PC-3 (cell line): Measurements from ENCODE around the gene SLC39A8. TPM values are rescaled to one million over a fixed set of nuclear protein-coding genes. Genes with fewer than 3 reads are reported as not detected.

Experiments used
- ATAC-seq: fragments of 200-7000 bp; cut with Tn5 transposase; 2 replicates; pipeline ENCODE4 v1.9.1; 2020; ENCODE audit warnings: mild to moderate bottlenecking, moderate library complexity
- BruUV-seq: library from RNA; stranded (reverse); fragments of 400-500 nt; replicated peaks from 2 replicates; lab custom pipeline; 2021; lab: Mats Ljungman, UMichigan
- CTCF ChIA-PET: fragments of 300-600 bp; sonication (Branson Sonifier 250); formaldehyde crosslinking; loops from one replicate; lab custom pipeline; 2022; ENCODE audit warnings: antibody characterized with exemption; lab: Charles Lee
- POLR2A ChIA-PET: fragments of 300-600 bp; sonication (Branson Sonifier 250); formaldehyde crosslinking; loops from one replicate; lab custom pipeline; 2022; ENCODE audit warnings: antibody characterized with exemption; ENCODE audit not compliant: unreplicated experiment; lab: Charles Lee
- DNase-seq: peaks from one replicate; pipeline ENCODE4 v3.0.0-alpha.2; 2015
- H2AFZ ChIP-seq: fragments of 300-600 bp; sonication (generic); 2 replicates; pipeline ENCODE4 v1.6.0; 2016; ENCODE audit warnings: antibody characterized with exemption, low read length
- H3F3A ChIP-seq: fragments of 300-600 bp; sonication (generic); one replicate; pipeline ENCODE4 v1.6.0; 2017; ENCODE audit warnings: antibody characterized with exemption, low read length, control low read depth, mild to moderate bottlenecking; ENCODE audit not compliant: unreplicated experiment
- H3K27ac ChIP-seq: fragments of 300-600 bp; sonication (generic); 2 replicates; pipeline ENCODE4 v1.5.1; 2016; ENCODE audit warnings: mild to moderate bottlenecking, low read length
- H3K27me3 ChIP-seq: fragments of 300-600 bp; sonication (generic); 2 replicates; pipeline ENCODE4 v1.6.1; 2016; ENCODE audit warnings: low read length, mixed read lengths
- H3K36me3 ChIP-seq: fragments of 300-600 bp; sonication (generic); 2 replicates; pipeline ENCODE4 v1.6.1; 2016; ENCODE audit warnings: low read depth, mixed run types, low read length, mixed read lengths
- H3K4me1 ChIP-seq: fragments of 300-600 bp; sonication (generic); 2 replicates; pipeline ENCODE4 v1.5.1; 2016; ENCODE audit warnings: low read length; ENCODE audit not compliant: insufficient read depth
- H3K4me2 ChIP-seq: fragments of 300-600 bp; sonication (generic); 2 replicates; pipeline ENCODE4 v1.6.0; 2016; ENCODE audit warnings: low read length
- H3K4me3 ChIP-seq: fragments of 300-600 bp; sonication (generic); 2 replicates; pipeline ENCODE4 v1.5.1; 2016; ENCODE audit warnings: mild to moderate bottlenecking, low read length, mixed read lengths
- H3K79me2 ChIP-seq: fragments of 300-600 bp; sonication (generic); 2 replicates; pipeline ENCODE4 v1.6.1; 2017; ENCODE audit warnings: low read length, mixed read lengths
- H3K9ac ChIP-seq: fragments of 300-600 bp; sonication (generic); 2 replicates; pipeline ENCODE4 v1.6.0; 2016; ENCODE audit warnings: mild to moderate bottlenecking, low read length
- H3K9me2 ChIP-seq: fragments of 300-600 bp; sonication (generic); replicated peaks from 2 replicates; pipeline ENCODE4 v1.6.1; 2016; ENCODE audit warnings: mixed run types, low read length, mixed read lengths
- H3K9me3 ChIP-seq: fragments of 300-600 bp; sonication (generic); 2 replicates; pipeline ENCODE4 v1.6.1; 2016; ENCODE audit warnings: low read length, mixed read lengths
- H4K20me1 ChIP-seq: fragments of 300-600 bp; sonication (generic); 2 replicates; pipeline ENCODE4 v1.6.1; 2016; ENCODE audit warnings: low read length, mixed read lengths
- EZH2 ChIP-seq: fragments of 300-600 bp; sonication (generic); IDR thresholded peaks from one replicate; pipeline ENCODE4 v1.6.1; 2017; ENCODE audit warnings: antibody characterized with exemption, mild to moderate bottlenecking, low read length; ENCODE audit not compliant: unreplicated experiment
- EZH2phosphoT487 ChIP-seq: fragments of 300-600 bp; sonication (generic); IDR thresholded peaks from 2 replicates; pipeline ENCODE4 v1.6.1; 2018; ENCODE audit warnings: mild to moderate bottlenecking, antibody characterized with exemption, low read length, borderline replicate concordance
- intact Hi-C: fragments of 100-400 bp; cut with micrococcal nuclease; formaldehyde crosslinking; loops from 2 replicates; pipeline ENCODE4 v1.9.0; 2023
- total RNA-seq: library from RNA; depleted of rRNA; stranded (reverse); fragments of >200 nt; gene quantifications from 2 replicates; pipeline ENCODE4 v1.2.3, GENCODE V29; 2014
- TF ChIP-seq, protein P1 (sequence below): fragments of 300-600 bp; sonication (generic); conservative IDR thresholded peaks from 2 replicates; pipeline ENCODE4 v1.5.1; 2017; ENCODE audit warnings: antibody characterized with exemption, low read depth, mild to moderate bottlenecking, low read length

Gene SLC39A8
- total RNA-seq, 1 experiment from 2014 or later = 19.5 TPM

DNA sequence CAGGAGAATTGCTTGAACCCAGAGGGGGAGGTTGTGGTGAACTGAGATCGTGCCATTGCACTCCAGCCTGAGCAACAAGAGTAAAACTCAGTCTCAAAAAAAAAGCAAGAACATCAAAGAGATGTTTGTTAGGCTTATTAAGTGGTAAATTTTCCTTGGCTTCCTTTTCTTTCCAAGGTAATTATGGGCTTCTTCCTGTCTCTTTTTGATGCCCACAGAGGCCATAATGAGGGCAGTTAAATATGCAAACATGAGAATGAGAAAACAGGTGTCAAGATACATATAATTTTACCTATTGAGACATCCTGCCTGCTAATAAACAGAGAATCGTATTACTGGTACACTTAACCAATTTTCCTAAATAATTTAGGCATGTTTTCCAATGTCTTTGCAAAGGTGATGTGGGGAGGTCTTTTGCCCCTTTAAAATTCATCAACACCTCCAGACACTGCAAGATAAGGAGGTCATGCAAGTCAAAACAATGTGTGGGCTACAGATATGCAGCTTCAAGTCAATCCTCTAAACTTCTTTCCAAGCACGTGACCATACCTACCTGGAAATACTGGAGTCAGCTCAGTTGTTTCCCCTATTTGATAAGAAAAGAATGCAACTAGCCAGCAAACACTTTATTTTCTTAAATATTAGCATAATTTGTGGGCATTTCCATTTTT, 2.7 kb downstream of the SLC39A8 start:
- intact Hi-C loops = no loop called here
- Histone ChIP-seq H3K9ac (no peak overlapping the region), H3K9me2 (no peaks in the 10 kb centered on the region), H3K4me1 (peaks cover 5% of the 10 kb centered on the region; the same call in 1 of the 2 replicates), H3K4me2 (peak overlapping the region; percentile 98), H3K79me2 (peaks cover 10% of the 10 kb centered on the region; the same call in 1 of the 2 replicates), H2AFZ (no peak overlapping the region), H4K20me1 (no peaks in the 10 kb centered on the region), H3K27me3 (no peaks in the 10 kb centered on the region), H3F3A (no peaks in the 10 kb centered on the region), H3K27ac (no peak overlapping the region), H3K4me3 (no peak overlapping the region), H3K9me3 (no peaks in the 10 kb centered on the region), H3K36me3 (no peaks in the 10 kb centered on the region)
- TF ChIP-seq, protein P1, sequence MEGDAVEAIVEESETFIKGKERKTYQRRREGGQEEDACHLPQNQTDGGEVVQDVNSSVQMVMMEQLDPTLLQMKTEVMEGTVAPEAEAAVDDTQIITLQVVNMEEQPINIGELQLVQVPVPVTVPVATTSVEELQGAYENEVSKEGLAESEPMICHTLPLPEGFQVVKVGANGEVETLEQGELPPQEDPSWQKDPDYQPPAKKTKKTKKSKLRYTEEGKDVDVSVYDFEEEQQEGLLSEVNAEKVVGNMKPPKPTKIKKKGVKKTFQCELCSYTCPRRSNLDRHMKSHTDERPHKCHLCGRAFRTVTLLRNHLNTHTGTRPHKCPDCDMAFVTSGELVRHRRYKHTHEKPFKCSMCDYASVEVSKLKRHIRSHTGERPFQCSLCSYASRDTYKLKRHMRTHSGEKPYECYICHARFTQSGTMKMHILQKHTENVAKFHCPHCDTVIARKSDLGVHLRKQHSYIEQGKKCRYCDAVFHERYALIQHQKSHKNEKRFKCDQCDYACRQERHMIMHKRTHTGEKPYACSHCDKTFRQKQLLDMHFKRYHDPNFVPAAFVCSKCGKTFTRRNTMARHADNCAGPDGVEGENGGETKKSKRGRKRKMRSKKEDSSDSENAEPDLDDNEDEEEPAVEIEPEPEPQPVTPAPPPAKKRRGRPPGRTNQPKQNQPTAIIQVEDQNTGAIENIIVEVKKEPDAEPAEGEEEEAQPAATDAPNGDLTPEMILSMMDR = no peak
- TF ChIP-seq EZH2phosphoT487 = no peak
- TF ChIP-seq EZH2 = no peak
- ATAC-seq (no peak), DNase-seq (no peak)
- POLR2A ChIA-PET = no interaction called here
- CTCF ChIA-PET = no interaction called here
- BruUV-seq = no TSS peak

DNA sequence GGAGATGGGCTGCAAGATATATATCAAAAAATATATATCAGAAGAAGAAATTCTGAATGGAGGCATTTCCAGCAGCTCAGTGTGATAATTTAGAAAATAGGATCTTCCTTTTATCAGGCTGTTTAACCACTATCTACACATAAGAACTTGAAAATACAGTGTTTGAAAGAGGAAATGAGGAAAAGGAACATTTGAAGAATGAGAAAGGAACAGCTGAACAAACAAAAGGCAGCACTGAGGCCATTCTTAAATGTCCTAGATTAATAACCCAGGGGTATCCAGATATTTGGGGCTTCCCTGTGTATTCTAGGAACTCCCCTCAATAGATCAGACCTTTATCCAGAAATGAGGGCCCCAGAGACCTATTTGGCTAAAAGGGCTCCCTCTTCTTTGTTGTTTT, 4.1 kb downstream of the SLC39A8 start:
- H3K36me3 ChIP-seq = no peaks in the 10 kb centered on the region
- peaks cover 5% of the 10 kb centered on the region; the same call in 1 of the 2 replicates for H3K4me1 ChIP-seq
- no peaks in the 10 kb centered on the region for H3K9me2 ChIP-seq
- intact Hi-C loops = no loop called here
- no peak for TF ChIP-seq EZH2
- TF ChIP-seq, protein P1 = no peak
- TF ChIP-seq EZH2phosphoT487 = no peak
- no peaks in the 10 kb centered on the region for H3K27me3 ChIP-seq
- H3K79me2 ChIP-seq = peaks cover 10% of the 10 kb centered on the region; the same call in 1 of the 2 replicates
- H3F3A ChIP-seq = no peaks in the 10 kb centered on the region
- ChIA-PET CTCF (no interaction called here), POLR2A (no interaction called here)
- no peak for DNase-seq
- no peak overlapping the region for H3K9ac ChIP-seq
- H3K27ac ChIP-seq = no peak overlapping the region
- H2AFZ ChIP-seq = no peak overlapping the region
- H3K9me3 ChIP-seq = no peaks in the 10 kb centered on the region
- H3K4me2 ChIP-seq = no peak overlapping the region
- no peak for ATAC-seq
- no peak overlapping the region for H3K4me3 ChIP-seq
- no peaks in the 10 kb centered on the region for H4K20me1 ChIP-seq
- no TSS peak for BruUV-seq

DNA sequence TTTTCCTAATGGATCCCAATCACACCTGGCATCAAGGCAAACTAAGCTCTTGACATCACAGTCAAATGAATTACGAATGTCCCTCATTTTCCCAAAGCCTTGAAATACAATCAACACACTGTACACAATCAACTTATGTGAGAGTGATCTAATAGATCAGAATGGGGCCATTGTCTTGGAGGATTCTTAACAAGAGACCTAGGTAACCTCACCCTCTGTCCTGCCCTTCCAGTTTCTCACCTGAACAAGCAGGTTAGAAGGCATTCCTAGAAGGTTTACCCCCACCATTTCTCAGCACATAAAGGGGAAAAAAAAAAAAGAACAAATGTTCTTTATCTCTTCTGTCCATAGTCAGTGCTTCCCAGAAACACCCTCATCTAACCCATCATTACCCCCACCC, 6.3 kb downstream of the SLC39A8 start:
- BruUV-seq = no TSS peak
- CTCF ChIA-PET = no interaction called here
- no peaks in the 10 kb centered on the region for H3K9me2 ChIP-seq
- H3K9ac ChIP-seq = no peak overlapping the region
- H3K4me2 ChIP-seq = no peak overlapping the region
- no peaks in the 10 kb centered on the region for H3K36me3 ChIP-seq
- H3K4me3 ChIP-seq = no peak overlapping the region
- no peak overlapping the region for H2AFZ ChIP-seq
- H3F3A ChIP-seq = no peaks in the 10 kb centered on the region
- H3K79me2 ChIP-seq = peaks cover 10% of the 10 kb centered on the region; the same call in 1 of the 2 replicates
- TF ChIP-seq, protein P1 = no peak
- TF ChIP-seq EZH2phosphoT487 (no peak), EZH2 (no peak)
- DNase-seq (peak; percentile 28), ATAC-seq (no peak)
- POLR2A ChIA-PET = no interaction called here
- H3K9me3 ChIP-seq = no peaks in the 10 kb centered on the region
- H3K4me1 ChIP-seq = peaks cover 5% of the 10 kb centered on the region; the same call in 1 of the 2 replicates
- no peaks in the 10 kb centered on the region for H3K27me3 ChIP-seq
- H3K27ac ChIP-seq = no peak overlapping the region
- H4K20me1 ChIP-seq = no peaks in the 10 kb centered on the region
- intact Hi-C loops = no loop called here
